T-cell (primary cell): ENCODE measurements around the gene FREY1. TPM values are rescaled to one million over a fixed set of nuclear protein-coding genes. Genes with fewer than 3 reads are reported as not detected.
A peak's percentile ranks its signal among the peaks of the same experiment; 100 is the strongest.

Experiments used
- ATAC-seq, 4 experiments: fragments of 200-7000 bp in 3 of 4; fragments of 150-1000 bp in 1 of 4; cut with Tn5 transposase; replicated peaks in 1 of 4; 1 replicate in 3 of 4; 2 replicates in 1 of 4; pipeline ENCODE4 v1.10.0; 2021; ENCODE audit warnings: moderate library complexity in 3 of 4, mild to moderate bottlenecking in 2 of 4, moderate number of reproducible peaks in 1 of 4
- CTCF ChIA-PET, 2 donors: fragments of 300-600 bp; sonication (Branson Sonifier 250); formaldehyde crosslinking; loops; one replicate each; lab custom pipeline; 2022; ENCODE audit warnings: antibody characterized with exemption in 2 of 2; lab: Charles Lee
- POLR2A ChIA-PET, 2 donors: fragments of 300-600 bp; sonication (Branson Sonifier 250); formaldehyde crosslinking; loops; one replicate each; lab custom pipeline; 2022; ENCODE audit warnings: antibody characterized with exemption in 2 of 2; lab: Charles Lee
- DNase-seq, 35 experiments: peaks; one replicate each; pipeline versions ENCODE4 v3.0.0 to v3.0.0-alpha.2; 2013 to 2023
- H3K27ac ChIP-seq: one replicate; pipeline ENCODE4 v1.5.1; 2013; ENCODE audit warnings: low read length
- H3K27me3 ChIP-seq, 2 experiments: replicated peaks in 1 of 2; 1 replicate in 1 of 2; 2 replicates in 1 of 2; pipeline versions ENCODE4 v1.6.1 to v1.7.0; 2013; ENCODE audit warnings: low read length in 1 of 2, mixed read lengths in 1 of 2; ENCODE audit not compliant: control insufficient read depth in 2 of 2, insufficient read depth in 2 of 2; ENCODE audit errors: extremely low read depth in 1 of 2
- H3K36me3 ChIP-seq, 2 donors: 1 replicate in 1 of 2; 2 replicates in 1 of 2; pipeline versions ENCODE4 v1.6.1 to v1.7.0; 2013; ENCODE audit warnings: low read length in 1 of 2; ENCODE audit not compliant: control insufficient read depth in 2 of 2, insufficient read depth in 1 of 2; ENCODE audit errors: extremely low read depth in 1 of 2
- H3K4me1 ChIP-seq, 2 experiments: 1 replicate in 1 of 2; 2 replicates in 1 of 2; pipeline versions ENCODE4 v1.6.1 to v1.7.0; 2013; ENCODE audit warnings: low read length in 2 of 2, mixed read lengths in 1 of 2; ENCODE audit not compliant: insufficient read depth in 2 of 2, control insufficient read depth in 1 of 2; ENCODE audit errors: extremely low read depth in 1 of 2
- H3K4me3 ChIP-seq, 2 donors: 1 replicate in 1 of 2; 2 replicates in 1 of 2; pipeline versions ENCODE4 v1.5.1 to v1.7.0; 2013; ENCODE audit warnings: mild to moderate bottlenecking in 2 of 2, low read length in 1 of 2, moderate library complexity in 1 of 2; ENCODE audit not compliant: control insufficient read depth in 1 of 2; ENCODE audit errors: extremely low read depth in 1 of 2
- H3K9me3 ChIP-seq: 2 replicates; pipeline ENCODE4 v1.7.0; 2013
- H3K27ac Mint-ChIP-seq, 2 donors: one replicate each; pipeline ENCODE4 v1.8.0; 2020 to 2021; ENCODE audit warnings: mild to moderate bottlenecking in 2 of 2, mixed read lengths in 2 of 2
- H3K27me3 Mint-ChIP-seq, 2 donors: one replicate each; pipeline ENCODE4 v1.8.0; 2021 to 2022; ENCODE audit warnings: mixed read lengths in 2 of 2
- H3K36me3 Mint-ChIP-seq: one replicate; pipeline ENCODE4 v1.8.0; 2021; ENCODE audit warnings: mixed read lengths
- H3K4me1 Mint-ChIP-seq, 3 donors: one replicate each; pipeline ENCODE4 v1.8.0; 2020 to 2022; ENCODE audit warnings: mixed read lengths in 3 of 3, mild to moderate bottlenecking in 1 of 3
- H3K4me3 Mint-ChIP-seq, 3 donors: one replicate each; pipeline ENCODE4 v1.8.0; 2020 to 2022; ENCODE audit warnings: mild to moderate bottlenecking in 3 of 3, mixed read lengths in 3 of 3, moderate library complexity in 3 of 3
- H3K9me3 Mint-ChIP-seq, 3 donors: one replicate each; pipeline ENCODE4 v1.8.0; 2020 to 2022; ENCODE audit warnings: mixed read lengths in 3 of 3
- WGBS: methylation state at CpG from one replicate; pipeline ENCODE4 v1.1.5; 2013; ENCODE audit warnings: missing lambda C conversion rate; ENCODE audit not compliant: insufficient coverage; 5-methylcytosine and 5-hydroxymethylcytosine counted together
- total RNA-seq, 35 experiments: library from RNA in 6 of 35; stranded (reverse) in 6 of 35; fragments of 120-200 nt in 1 of 35; gene quantifications; one replicate each; pipeline versions ENCODE4 v1.2.1 to v1.2.4 and lab custom pipeline; 2013 to 2026

FREY1 gene
- total RNA-seq, 5 donors from 2014 or later (not counting 1 experiment from before 2014, with no cell fraction given) = 2.5 to 6.8 (median 4.6) TPM

GRCh38 chr11:45926536-45927331 is 19.7 kb upstream of the FREY1 start:
- DNase-seq = peak in 2 of 35 experiments; percentile 5 to 21
- Histone ChIP-seq H3K27me3 (peaks cover 3 to 13% of the 10 kb centered on the region in 2 experiments), H3K36me3 (peaks cover 0 to 6% of the 10 kb centered on the region in 2 donors), H3K4me1 (peaks cover 0 to 71% of the 10 kb centered on the region in 2 experiments), H3K27ac (peak overlapping the region; percentile 52), H3K4me3 (no peak overlapping the region), H3K9me3 (no peaks in the 10 kb centered on the region)
- WGBS = 94% methylated on average over 9 of the region's 12 CpGs
- POLR2A ChIA-PET = no interaction called here
- peaks cover 0 to 8% of the 10 kb centered on the region in 2 donors for H3K27me3 Mint-ChIP-seq
- no peak overlapping the region for H3K4me3 Mint-ChIP-seq
- CTCF ChIA-PET = interaction anchor here in 1 of 2 donors (1.1 kb wide), 1 partner anchor 74 kb away, joined by 5 read pairs; no protein-coding TSS in a partner anchor
- no peak for ATAC-seq
- no peaks in the 10 kb centered on the region for H3K9me3 Mint-ChIP-seq
- H3K36me3 Mint-ChIP-seq = peaks cover 3% of the 10 kb centered on the region
- H3K4me1 Mint-ChIP-seq = peaks cover 41 to 55% (median 45%) of the 10 kb centered on the region in 3 donors
- H3K27ac Mint-ChIP-seq = peak overlapping the region; percentile 53 to 74

DNA sequence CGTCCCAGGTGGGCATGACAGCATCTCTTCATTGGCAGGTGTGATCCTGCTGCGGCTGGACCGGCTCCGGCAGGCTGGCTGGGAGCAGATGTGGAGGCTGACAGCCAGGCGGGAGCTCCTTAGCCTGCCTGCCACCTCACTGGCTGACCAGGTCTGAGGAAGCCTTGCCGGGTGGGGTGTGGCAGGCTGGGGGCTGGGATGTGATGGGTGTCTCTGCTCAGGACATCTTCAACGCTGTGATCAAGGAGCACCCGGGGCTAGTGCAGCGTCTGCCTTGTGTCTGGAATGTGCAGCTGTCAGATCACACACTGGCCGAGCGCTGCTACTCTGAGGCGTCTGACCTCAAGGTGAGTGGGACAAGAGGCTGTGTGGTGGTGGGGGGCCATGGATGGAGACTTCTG is 18.9 kb upstream of the FREY1 start:
- H3K9me3 ChIP-seq = no peaks in the 10 kb centered on the region
- peaks cover 0 to under 1% of the 10 kb centered on the region in 2 donors for H3K36me3 ChIP-seq
- H3K27ac ChIP-seq = no peak overlapping the region
- H3K36me3 Mint-ChIP-seq = no peaks in the 10 kb centered on the region
- H3K4me1 ChIP-seq = peaks cover 0 to 64% of the 10 kb centered on the region in 2 experiments
- H3K9me3 Mint-ChIP-seq = no peaks in the 10 kb centered on the region
- peaks cover 0 to 13% of the 10 kb centered on the region in 2 donors for H3K27me3 Mint-ChIP-seq
- no peak overlapping the region for H3K4me3 ChIP-seq
- H3K27ac Mint-ChIP-seq = peak overlapping the region in 1 of 2 donors; percentile 44
- peak in 2 of 35 experiments; percentile 5 to 22 for DNase-seq
- H3K27me3 ChIP-seq = peaks cover 3 to 20% of the 10 kb centered on the region in 2 experiments
- peaks cover 40 to 54% (median 42%) of the 10 kb centered on the region in 3 donors for H3K4me1 Mint-ChIP-seq
- POLR2A ChIA-PET = no interaction called here
- CTCF ChIA-PET = no interaction called here
- H3K4me3 Mint-ChIP-seq = no peak overlapping the region
- 96% methylated on average over 9 of the region's 12 CpGs for WGBS
- ATAC-seq = no peak

- DNase-seq (no peak), ATAC-seq (no peak)
- H3K36me3 ChIP-seq = no peaks in the 10 kb centered on the region
- no peak overlapping the region for H3K4me3 ChIP-seq
- Mint-ChIP-seq H3K36me3 (no peaks in the 10 kb centered on the region), H3K9me3 (no peaks in the 10 kb centered on the region), H3K27ac (peak overlapping the region in 1 of 2 donors; percentile 48), H3K4me1 (peaks cover 39 to 54% (median 41%) of the 10 kb centered on the region in 3 donors), H3K27me3 (peaks cover 0 to 13% of the 10 kb centered on the region in 2 donors), H3K4me3 (no peak overlapping the region)
- peaks cover 0 to 60% of the 10 kb centered on the region in 2 experiments for H3K4me1 ChIP-seq
- CTCF ChIA-PET = no interaction called here
- no peaks in the 10 kb centered on the region for H3K9me3 ChIP-seq
- POLR2A ChIA-PET = no interaction called here
- no CpG with 5 or more reads among the region's 3 CpGs for WGBS
- no peak overlapping the region for H3K27ac ChIP-seq
- peaks cover 3 to 20% of the 10 kb centered on the region in 2 experiments for H3K27me3 ChIP-seq
Observed at GRCh38 chr11:45925550-45925949, 18.5 kb upstream of the FREY1 start.

- Mint-ChIP-seq H3K4me1 (peaks cover 37 to 52% (median 38%) of the 10 kb centered on the region in 3 donors), H3K36me3 (no peaks in the 10 kb centered on the region), H3K4me3 (peak overlapping the region in 1 of 3 donors; percentile 47), H3K27me3 (peaks cover 0 to 13% of the 10 kb centered on the region in 2 donors), H3K27ac (peak overlapping the region in 1 of 2 donors; percentile 46), H3K9me3 (no peaks in the 10 kb centered on the region)
- Histone ChIP-seq H3K27me3 (peaks cover 3 to 20% of the 10 kb centered on the region in 2 experiments), H3K9me3 (no peaks in the 10 kb centered on the region), H3K4me1 (peaks cover 0 to 59% of the 10 kb centered on the region in 2 experiments), H3K36me3 (no peaks in the 10 kb centered on the region), H3K4me3 (no peak overlapping the region), H3K27ac (no peak overlapping the region)
- ATAC-seq (no peak), DNase-seq (no peak)
- ChIA-PET CTCF (no interaction called here), POLR2A (no interaction called here)
- WGBS = 85% methylated on average over 2 of the region's 6 CpGs
Observed at GRCh38 chr11:45924927-45925326, 17.9 kb upstream of the FREY1 start.

- POLR2A ChIA-PET = no interaction called here
- H3K4me3 Mint-ChIP-seq = peak overlapping the region; percentile 47 to 58 (median 47)
- WGBS = 88% methylated on average over 15 of the region's 22 CpGs
- no peaks in the 10 kb centered on the region for H3K36me3 Mint-ChIP-seq
- peaks cover 0 to 13% of the 10 kb centered on the region in 2 donors for H3K27me3 Mint-ChIP-seq
- Histone ChIP-seq H3K27ac (no peak overlapping the region), H3K36me3 (no peaks in the 10 kb centered on the region), H3K4me1 (peaks cover 0 to 59% of the 10 kb centered on the region in 2 experiments), H3K9me3 (no peaks in the 10 kb centered on the region), H3K4me3 (no peak overlapping the region), H3K27me3 (peaks cover 3 to 20% of the 10 kb centered on the region in 2 experiments)
- H3K9me3 Mint-ChIP-seq = no peaks in the 10 kb centered on the region
- peak overlapping the region; percentile 11 to 46 for H3K27ac Mint-ChIP-seq
- ATAC-seq (no peak), DNase-seq (peak in 3 of 35 experiments; percentile 5 to 23 (median 12))
- H3K4me1 Mint-ChIP-seq = peaks cover 39 to 53% (median 40%) of the 10 kb centered on the region in 3 donors
- CTCF ChIA-PET = no interaction called here
Observed at GRCh38 chr11:45924036-45924915, 17.2 kb upstream of the FREY1 start.
